ENCODE results near the gene NCAM2.

GRCh38 chr21:21268885-21269284 lies 270.7 kb downstream of the NCAM2 start:
- no peak for TF ChIP-seq CTCF (conservative IDR thresholded peaks at IDR 0.05; ENCODE audit: low read length)
- no peak for TF ChIP-seq EZH2phosphoT487 (IDR thresholded peaks at IDR 0.05; ENCODE audit: borderline replicate concordance)

Measured in Loucy (cell line).